GM23338 (cell line): ENCODE results near the gene PPP2R5D.

ENCODE experiments used
- CTCF ChIP-seq, 2 experiments: fragments of 200-600 bp in 1 of 2; sonication (generic) in 1 of 2; conservative IDR thresholded peaks; 2 replicates each; pipeline versions ENCODE4 v1.5.1 to v1.6.1; 2016 to 2017; ENCODE audit warnings: antibody characterized with exemption in 2 of 2, low read depth in 2 of 2, mild to moderate bottlenecking in 2 of 2, moderate library complexity in 1 of 2
- ETS1 ChIP-seq: IDR thresholded peaks from 2 replicates; pipeline ENCODE4 v1.6.1; 2016; ENCODE audit warnings: antibody characterized with exemption
- EZH2 ChIP-seq: fragments of 200-600 bp; sonication (generic); IDR thresholded peaks from one replicate; pipeline ENCODE4 v1.8.0; 2017; ENCODE audit warnings: antibody characterized with exemption, mild to moderate bottlenecking, low read depth; ENCODE audit not compliant: unreplicated experiment
- JUNB ChIP-seq: IDR thresholded peaks from one replicate; pipeline ENCODE4 v1.6.1; 2016; ENCODE audit warnings: antibody characterized with exemption; ENCODE audit not compliant: unreplicated experiment
- POLR2AphosphoS5 ChIP-seq: IDR thresholded peaks from 2 replicates; pipeline ENCODE4 v1.6.1; 2016; ENCODE audit warnings: antibody characterized with exemption, low read depth
- REST ChIP-seq: IDR thresholded peaks from one replicate; pipeline ENCODE4 v1.6.1; 2018; ENCODE audit warnings: antibody characterized with exemption; ENCODE audit not compliant: unreplicated experiment

GRCh38 chr6:43059168-43060033 lies 75.0 kb downstream of the PPP2R5D start, which contains the start of the genes KLC4 and MRPL2:
- no peak for TF ChIP-seq CTCF (conservative IDR thresholded peaks at IDR 0.05; ENCODE audit: low read depth in 2 of 2)
- TF ChIP-seq POLR2AphosphoS5 = peak; percentile 85
- no peak for TF ChIP-seq REST
- no peak for TF ChIP-seq JUNB
- TF ChIP-seq ETS1 = peak; percentile 75; the same call in 1 of the 2 replicates
- TF ChIP-seq EZH2 = no peak
